HepG2 (cell line): ENCODE data around the gene FNDC3B. TPM values are rescaled to one million over a fixed set of nuclear protein-coding genes. Genes with fewer than 3 reads are reported as not detected.

Source experiments
- AKNA ChIP-seq: sonication (generic); formaldehyde crosslinking; IDR thresholded peaks from 2 replicates; pipeline ENCODE4 v1.4.0; 2020; ENCODE audit warnings: missing genetic modification reagents, borderline replicate concordance
- FOXK2 ChIP-seq: fragments of 450-650 bp; IDR thresholded peaks from 2 replicates; pipeline ENCODE4 v1.6.1; 2016
- FOXO1 ChIP-seq: sonication (generic); formaldehyde crosslinking; IDR thresholded peaks from 2 replicates; pipeline ENCODE4 v1.4.0; 2020; ENCODE audit warnings: missing genetic modification reagents
- HMGXB4 ChIP-seq, 2 experiments: sonication (generic) in 1 of 2; formaldehyde crosslinking in 1 of 2; IDR thresholded peaks; 2 replicates each; pipeline versions ENCODE4 v1.4.0 to v1.6.1; 2018 to 2020; ENCODE audit warnings: missing genetic modification reagents in 2 of 2, borderline replicate concordance in 1 of 2, low read depth in 1 of 2, mild to moderate bottlenecking in 1 of 2, missing biosample characterization in 1 of 2
- IRF9 ChIP-seq: sonication (generic); formaldehyde crosslinking; IDR thresholded peaks from 2 replicates; pipeline ENCODE4 v1.8.0; 2022; ENCODE audit warnings: missing genetic modification reagents, mild to moderate bottlenecking, borderline replicate concordance
- PITX1 ChIP-seq: sonication (generic); formaldehyde crosslinking; IDR thresholded peaks from 2 replicates; pipeline ENCODE4 v1.5.1; 2020; ENCODE audit warnings: mild to moderate bottlenecking, missing genetic modification reagents
- TGIF2 ChIP-seq: IDR thresholded peaks from 2 replicates; pipeline ENCODE4 v1.6.1; 2016; ENCODE audit warnings: control low read depth, missing compliant biosample characterization
- ZNF230 ChIP-seq: sonication (generic); formaldehyde crosslinking; IDR thresholded peaks from 2 replicates; pipeline ENCODE4 v1.4.0; 2020; ENCODE audit warnings: mild to moderate bottlenecking, missing genetic modification reagents
- ZNF260 ChIP-seq: sonication (generic); formaldehyde crosslinking; IDR thresholded peaks from 2 replicates; pipeline ENCODE4 v1.4.0; 2020; ENCODE audit warnings: missing genetic modification reagents, low read depth, mild to moderate bottlenecking, borderline replicate concordance
- ZNF431 ChIP-seq: sonication (generic); formaldehyde crosslinking; IDR thresholded peaks from 2 replicates; pipeline ENCODE4 v1.9.0; 2022; ENCODE audit warnings: missing genetic modification reagents, low read depth, mild to moderate bottlenecking, borderline replicate concordance
- ZNF550 ChIP-seq: sonication (generic); formaldehyde crosslinking; IDR thresholded peaks from 2 replicates; pipeline ENCODE4 v1.4.0; 2020; ENCODE audit warnings: mild to moderate bottlenecking, missing genetic modification reagents, borderline replicate concordance
- ZNF572 ChIP-seq: sonication (generic); formaldehyde crosslinking; IDR thresholded peaks from 2 replicates; pipeline ENCODE4 v1.5.1; 2020; ENCODE audit warnings: mild to moderate bottlenecking, missing genetic modification reagents
- ZNF607 ChIP-seq: sonication (generic); formaldehyde crosslinking; IDR thresholded peaks from 2 replicates; pipeline ENCODE4 v1.5.1; 2020; ENCODE audit warnings: missing genetic modification reagents, mild to moderate bottlenecking, borderline replicate concordance
- ZNF7 ChIP-seq: IDR thresholded peaks from 2 replicates; pipeline ENCODE4 v1.6.1; 2016; ENCODE audit warnings: missing biosample characterization, missing genetic modification reagents
- polyA plus RNA-seq, 8 experiments: library from polyadenylated mRNA; depleted of rRNA in 3 of 8; stranded (reverse) in 7 of 8; unstranded in 1 of 8; fragments of >200 nt; fragmentation: Illumina TruSeq in 4 of 8; extraction: Trizol in 4 of 8; gene quantifications; 2 replicates each; pipeline versions ENCODE4 v1.2.1 to v1.2.3, GENCODE V29; 2011 to 2016; ENCODE audit warnings: low read depth in 4 of 8, missing spikeins in 1 of 8, mixed read lengths in 1 of 8; ENCODE audit not compliant: insufficient read depth in 1 of 8
- total RNA-seq, 5 experiments: library from RNA; depleted of rRNA; stranded (reverse); fragments of >200 nt; fragmentation: Illumina TruSeq; extraction: Trizol; gene quantifications; 2 replicates each; pipeline ENCODE4 v1.2.3, GENCODE V29; 2016; ENCODE audit warnings: low read depth in 1 of 5
- TF ChIP-seq, protein P1 (sequence below): sonication (generic); formaldehyde crosslinking; IDR thresholded peaks from 2 replicates; pipeline ENCODE4 v1.4.0; 2020; ENCODE audit warnings: missing genetic modification reagents, mild to moderate bottlenecking, borderline replicate concordance
- TF ChIP-seq, protein P2 (sequence below): sonication (generic); formaldehyde crosslinking; IDR thresholded peaks from 2 replicates; pipeline ENCODE4 v1.5.1; 2020; ENCODE audit warnings: missing genetic modification reagents, mild to moderate bottlenecking, borderline replicate concordance

Gene FNDC3B
- total and polyA plus RNA-seq, 2 of the 13 experiments (the other 11 are each of a cell fraction or from before 2014, with no cell fraction given), result 74.8 to 103 TPM

- TF ChIP-seq HMGXB4 (CRISPR knock-in tag; IDR thresholded peaks at IDR 0.05; ENCODE audit: borderline replicate concordance in 1 of 2, low read depth in 1 of 2) (no peak; a peak in 1 of 4 replicates), ZNF260 (CRISPR knock-in tag) (no peak), ZNF431 (no peak), ZNF572 (CRISPR knock-in tag) (no peak), FOXO1 (CRISPR knock-in tag) (peak; percentile 80; the same call in 1 of the 2 replicates), FOXK2 (peak; percentile 50; the same call in 1 of the 2 replicates), AKNA (CRISPR knock-in tag) (no peak), ZNF550 (CRISPR knock-in tag) (no peak), TGIF2 (CRISPR knock-in tag) (no peak), PITX1 (peak; percentile 95), ZNF607 (CRISPR knock-in tag) (peak; percentile 56; the same call in 1 of the 2 replicates), ZNF7 (CRISPR knock-in tag) (no peak), IRF9 (no peak), ZNF230 (CRISPR knock-in tag) (no peak)
- TF ChIP-seq, protein P1, sequence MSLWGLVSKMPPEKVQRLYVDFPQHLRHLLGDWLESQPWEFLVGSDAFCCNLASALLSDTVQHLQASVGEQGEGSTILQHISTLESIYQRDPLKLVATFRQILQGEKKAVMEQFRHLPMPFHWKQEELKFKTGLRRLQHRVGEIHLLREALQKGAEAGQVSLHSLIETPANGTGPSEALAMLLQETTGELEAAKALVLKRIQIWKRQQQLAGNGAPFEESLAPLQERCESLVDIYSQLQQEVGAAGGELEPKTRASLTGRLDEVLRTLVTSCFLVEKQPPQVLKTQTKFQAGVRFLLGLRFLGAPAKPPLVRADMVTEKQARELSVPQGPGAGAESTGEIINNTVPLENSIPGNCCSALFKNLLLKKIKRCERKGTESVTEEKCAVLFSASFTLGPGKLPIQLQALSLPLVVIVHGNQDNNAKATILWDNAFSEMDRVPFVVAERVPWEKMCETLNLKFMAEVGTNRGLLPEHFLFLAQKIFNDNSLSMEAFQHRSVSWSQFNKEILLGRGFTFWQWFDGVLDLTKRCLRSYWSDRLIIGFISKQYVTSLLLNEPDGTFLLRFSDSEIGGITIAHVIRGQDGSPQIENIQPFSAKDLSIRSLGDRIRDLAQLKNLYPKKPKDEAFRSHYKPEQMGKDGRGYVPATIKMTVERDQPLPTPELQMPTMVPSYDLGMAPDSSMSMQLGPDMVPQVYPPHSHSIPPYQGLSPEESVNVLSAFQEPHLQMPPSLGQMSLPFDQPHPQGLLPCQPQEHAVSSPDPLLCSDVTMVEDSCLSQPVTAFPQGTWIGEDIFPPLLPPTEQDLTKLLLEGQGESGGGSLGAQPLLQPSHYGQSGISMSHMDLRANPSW (CRISPR knock-in tag), result 0 out of 2 replicates have a peak, but pooled peaks have one; percentile 49
- TF ChIP-seq, protein P2, sequence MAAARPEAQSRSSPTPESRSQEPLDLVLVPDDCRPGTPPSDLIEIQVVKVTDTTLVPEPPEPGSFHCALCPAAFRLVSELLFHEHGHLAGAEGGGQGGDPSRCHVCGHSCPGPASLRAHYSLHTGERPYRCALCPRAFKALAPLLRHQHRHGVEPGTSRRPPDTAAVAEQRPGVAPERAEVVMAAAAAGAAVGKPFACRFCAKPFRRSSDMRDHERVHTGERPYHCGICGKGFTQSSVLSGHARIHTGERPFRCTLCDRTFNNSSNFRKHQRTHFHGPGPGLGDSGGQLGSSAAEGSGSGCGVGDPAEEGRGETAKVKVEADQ (CRISPR knock-in tag), result no peak
These were observed 44.6 kb downstream of the FNDC3B start (continued) for GRCh38 chr3:172083995-172084409.
